ENCODE results near the gene EPYC.

EPYC gene

DNA sequence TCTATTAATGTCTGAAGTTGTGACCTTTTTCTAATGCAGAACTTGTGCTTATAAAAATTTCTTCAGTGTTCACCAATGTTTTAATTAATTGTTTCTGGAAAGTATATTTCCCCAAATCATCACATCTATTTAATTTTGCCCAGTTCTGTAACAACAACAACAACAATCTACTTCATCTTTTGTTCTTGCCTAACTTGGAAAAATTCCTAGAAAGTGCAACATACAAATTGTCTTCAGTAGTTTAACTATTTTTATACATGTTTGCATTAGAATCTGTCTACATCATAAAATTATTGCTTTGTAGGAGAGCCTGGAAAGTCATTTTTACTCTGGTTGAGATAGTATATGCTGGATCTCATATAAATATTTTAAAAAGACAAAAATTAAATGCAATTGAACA, 88.3 kb downstream of the EPYC start:
- no peaks in the 10 kb centered on the region for H3K36me3 ChIP-seq (ENCODE audit: insufficient read depth, low read length)
- no peaks in the 10 kb centered on the region for H3K27me3 ChIP-seq (ENCODE audit: insufficient read depth, low read length)
- peaks cover under 1% of the 10 kb centered on the region for H3K4me1 ChIP-seq (ENCODE audit: control insufficient read depth, insufficient read depth, low read length, unreplicated experiment)
- no peak overlapping the region for H2AFZ ChIP-seq (ENCODE audit: low read length, unreplicated experiment)
- no peak overlapping the region for H3K27ac ChIP-seq (ENCODE audit: low read depth, low read length)
- no peaks in the 10 kb centered on the region for H3K79me2 ChIP-seq (ENCODE audit: control insufficient read depth, insufficient read depth, low read length, unreplicated experiment)
- no peak overlapping the region for H3K4me3 ChIP-seq (ENCODE audit: low read depth, low read length)

DNA sequence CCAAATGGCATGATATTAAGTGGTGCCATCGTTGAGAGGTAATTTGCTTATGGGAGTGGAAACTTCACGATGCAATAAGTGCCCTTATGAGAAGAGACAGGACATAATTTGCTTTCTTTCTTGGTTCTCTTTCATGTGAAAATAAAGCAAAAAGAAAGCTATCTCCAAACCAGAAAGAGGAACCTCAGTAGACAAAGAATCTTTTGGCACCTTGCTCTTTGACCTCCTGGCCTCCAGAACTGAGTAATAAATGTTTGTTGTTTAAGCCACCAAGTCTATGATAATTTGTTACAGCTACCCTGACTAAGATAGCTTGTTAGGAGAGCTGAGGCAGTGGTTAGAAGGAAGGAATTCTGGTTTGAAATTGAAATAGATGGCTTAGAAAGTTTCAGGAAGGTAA, 89.4 kb downstream of the EPYC start:
- H3K27ac ChIP-seq (ENCODE audit: low read depth, low read length), result no peak overlapping the region

More for the DNA sequence above, 89.4 kb downstream of the EPYC start:
- no peaks in the 10 kb centered on the region for H3K79me2 ChIP-seq (ENCODE audit: control insufficient read depth, insufficient read depth, low read length, unreplicated experiment)
- no peaks in the 10 kb centered on the region for H3K4me1 ChIP-seq (ENCODE audit: control insufficient read depth, insufficient read depth, low read length, unreplicated experiment)
- H2AFZ ChIP-seq (ENCODE audit: low read length, unreplicated experiment), result no peak overlapping the region
- no peaks in the 10 kb centered on the region for H3K36me3 ChIP-seq (ENCODE audit: insufficient read depth, low read length)
- no peak overlapping the region for H3K4me3 ChIP-seq (ENCODE audit: low read depth, low read length)
- H3K27me3 ChIP-seq (ENCODE audit: insufficient read depth, low read length), result no peaks in the 10 kb centered on the region

All from ACC112 (cell line).